ENCODE measurements around the gene LRBA. TPM values are rescaled to one million over a fixed set of nuclear protein-coding genes. Genes with fewer than 3 reads are reported as not detected.

The LRBA gene
- total RNA-seq, 1 experiment from 2014 or later, result 69.1 TPM

DNA sequence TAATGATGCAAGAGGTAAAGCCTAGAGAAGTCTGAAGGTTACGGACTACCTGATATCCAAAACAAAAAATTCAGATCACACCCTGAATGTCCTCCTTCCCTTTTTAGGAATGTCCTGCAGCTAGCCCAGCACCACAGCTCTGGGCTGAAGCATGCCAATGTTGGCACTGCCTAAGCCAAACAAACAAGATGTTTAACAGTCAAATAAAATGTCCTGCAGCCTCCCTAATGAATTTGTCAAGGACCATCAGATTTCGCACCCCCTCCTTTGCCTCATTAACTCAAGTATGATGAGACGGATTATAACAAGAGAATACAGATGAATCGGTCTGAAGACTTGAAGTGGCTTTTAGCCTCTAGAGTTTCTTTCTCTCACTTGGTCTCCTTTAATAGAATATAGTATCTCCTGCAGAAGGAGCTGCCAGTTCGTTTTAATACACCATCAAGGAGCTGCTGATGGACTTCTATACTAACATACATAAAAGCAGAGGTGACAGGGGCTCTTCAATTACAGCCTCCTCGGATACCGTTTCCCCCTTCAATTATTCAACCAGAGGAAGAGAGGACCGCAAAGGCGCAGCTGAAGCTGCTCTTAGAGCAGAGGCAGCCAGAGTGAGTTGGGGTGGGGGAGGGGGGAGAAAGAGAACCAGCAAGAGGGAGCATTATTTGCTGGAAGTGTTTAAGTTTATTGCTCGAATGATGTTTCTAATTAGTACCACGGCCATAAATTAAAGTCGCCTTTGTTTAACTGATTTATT lies 436.2 kb downstream of the LRBA start:
- ChIA-PET POLR2A (interaction anchor here (0.6 kb wide), 1 partner anchor 11 kb away, joined by 4 read pairs; no protein-coding TSS in a partner anchor), CTCF (interaction anchor here (0.7 to 1.3 kb wide), 2 partner anchors 12 to 14 kb away, joined by 4 to 6 read pairs; no protein-coding TSS in a partner anchor)
- Mint-ChIP-seq H3K9me3 (no peaks in the 10 kb centered on the region), H3K36me3 (no peaks in the 10 kb centered on the region), H3K27me3 (ENCODE audit: low read depth) (peaks cover 56% of the 10 kb centered on the region), H3K27ac (no peak overlapping the region), H3K4me1 (peaks cover 40% of the 10 kb centered on the region), H3K4me3 (peak overlapping the region; percentile 78)
- DNase-seq (ENCODE audit: low spot score) (peak; percentile 21), ATAC-seq (peak; percentile 10)
- TF ChIP-seq NFE2L1 (CRISPR knock-in tag; IDR thresholded peaks at IDR 0.05) (no peak), JUN (CRISPR knock-in tag; IDR thresholded peaks at IDR 0.05) (no peak), ETV6 (CRISPR knock-in tag; IDR thresholded peaks at IDR 0.05) (no peak), TCF7 (CRISPR knock-in tag; IDR thresholded peaks at IDR 0.05; ENCODE audit: low read depth) (no peak), NR2C2 (CRISPR knock-in tag; IDR thresholded peaks at IDR 0.05) (no peak)
- TF ChIP-seq, protein P1, sequence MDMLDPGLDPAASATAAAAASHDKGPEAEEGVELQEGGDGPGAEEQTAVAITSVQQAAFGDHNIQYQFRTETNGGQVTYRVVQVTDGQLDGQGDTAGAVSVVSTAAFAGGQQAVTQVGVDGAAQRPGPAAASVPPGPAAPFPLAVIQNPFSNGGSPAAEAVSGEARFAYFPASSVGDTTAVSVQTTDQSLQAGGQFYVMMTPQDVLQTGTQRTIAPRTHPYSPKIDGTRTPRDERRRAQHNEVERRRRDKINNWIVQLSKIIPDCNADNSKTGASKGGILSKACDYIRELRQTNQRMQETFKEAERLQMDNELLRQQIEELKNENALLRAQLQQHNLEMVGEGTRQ (CRISPR knock-in tag; IDR thresholded peaks at IDR 0.05), result no peak
- TF ChIP-seq, protein P2, sequence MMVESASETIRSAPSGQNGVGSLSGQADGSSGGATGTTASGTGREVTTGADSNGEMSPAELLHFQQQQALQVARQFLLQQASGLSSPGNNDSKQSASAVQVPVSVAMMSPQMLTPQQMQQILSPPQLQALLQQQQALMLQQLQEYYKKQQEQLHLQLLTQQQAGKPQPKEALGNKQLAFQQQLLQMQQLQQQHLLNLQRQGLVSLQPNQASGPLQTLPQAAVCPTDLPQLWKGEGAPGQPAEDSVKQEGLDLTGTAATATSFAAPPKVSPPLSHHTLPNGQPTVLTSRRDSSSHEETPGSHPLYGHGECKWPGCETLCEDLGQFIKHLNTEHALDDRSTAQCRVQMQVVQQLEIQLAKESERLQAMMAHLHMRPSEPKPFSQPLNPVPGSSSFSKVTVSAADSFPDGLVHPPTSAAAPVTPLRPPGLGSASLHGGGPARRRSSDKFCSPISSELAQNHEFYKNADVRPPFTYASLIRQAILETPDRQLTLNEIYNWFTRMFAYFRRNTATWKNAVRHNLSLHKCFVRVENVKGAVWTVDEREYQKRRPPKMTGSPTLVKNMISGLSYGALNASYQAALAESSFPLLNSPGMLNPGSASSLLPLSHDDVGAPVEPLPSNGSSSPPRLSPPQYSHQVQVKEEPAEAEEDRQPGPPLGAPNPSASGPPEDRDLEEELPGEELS (CRISPR knock-in tag; IDR thresholded peaks at IDR 0.05), result no peak
- TF ChIP-seq, protein P3, sequence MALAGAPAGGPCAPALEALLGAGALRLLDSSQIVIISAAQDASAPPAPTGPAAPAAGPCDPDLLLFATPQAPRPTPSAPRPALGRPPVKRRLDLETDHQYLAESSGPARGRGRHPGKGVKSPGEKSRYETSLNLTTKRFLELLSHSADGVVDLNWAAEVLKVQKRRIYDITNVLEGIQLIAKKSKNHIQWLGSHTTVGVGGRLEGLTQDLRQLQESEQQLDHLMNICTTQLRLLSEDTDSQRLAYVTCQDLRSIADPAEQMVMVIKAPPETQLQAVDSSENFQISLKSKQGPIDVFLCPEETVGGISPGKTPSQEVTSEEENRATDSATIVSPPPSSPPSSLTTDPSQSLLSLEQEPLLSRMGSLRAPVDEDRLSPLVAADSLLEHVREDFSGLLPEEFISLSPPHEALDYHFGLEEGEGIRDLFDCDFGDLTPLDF (CRISPR knock-in tag; IDR thresholded peaks at IDR 0.05), result no peak
- TF ChIP-seq, protein P4, sequence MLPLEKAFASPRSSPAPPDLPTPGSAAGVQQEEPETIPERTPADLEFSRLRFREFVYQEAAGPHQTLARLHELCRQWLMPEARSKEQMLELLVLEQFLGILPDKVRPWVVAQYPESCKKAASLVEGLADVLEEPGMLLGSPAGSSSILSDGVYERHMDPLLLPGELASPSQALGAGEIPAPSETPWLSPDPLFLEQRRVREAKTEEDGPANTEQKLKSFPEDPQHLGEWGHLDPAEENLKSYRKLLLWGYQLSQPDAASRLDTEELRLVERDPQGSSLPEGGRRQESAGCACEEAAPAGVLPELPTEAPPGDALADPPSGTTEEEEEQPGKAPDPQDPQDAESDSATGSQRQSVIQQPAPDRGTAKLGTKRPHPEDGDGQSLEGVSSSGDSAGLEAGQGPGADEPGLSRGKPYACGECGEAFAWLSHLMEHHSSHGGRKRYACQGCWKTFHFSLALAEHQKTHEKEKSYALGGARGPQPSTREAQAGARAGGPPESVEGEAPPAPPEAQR (CRISPR knock-in tag; IDR thresholded peaks at IDR 0.05), result no peak
- TF ChIP-seq, protein P5, sequence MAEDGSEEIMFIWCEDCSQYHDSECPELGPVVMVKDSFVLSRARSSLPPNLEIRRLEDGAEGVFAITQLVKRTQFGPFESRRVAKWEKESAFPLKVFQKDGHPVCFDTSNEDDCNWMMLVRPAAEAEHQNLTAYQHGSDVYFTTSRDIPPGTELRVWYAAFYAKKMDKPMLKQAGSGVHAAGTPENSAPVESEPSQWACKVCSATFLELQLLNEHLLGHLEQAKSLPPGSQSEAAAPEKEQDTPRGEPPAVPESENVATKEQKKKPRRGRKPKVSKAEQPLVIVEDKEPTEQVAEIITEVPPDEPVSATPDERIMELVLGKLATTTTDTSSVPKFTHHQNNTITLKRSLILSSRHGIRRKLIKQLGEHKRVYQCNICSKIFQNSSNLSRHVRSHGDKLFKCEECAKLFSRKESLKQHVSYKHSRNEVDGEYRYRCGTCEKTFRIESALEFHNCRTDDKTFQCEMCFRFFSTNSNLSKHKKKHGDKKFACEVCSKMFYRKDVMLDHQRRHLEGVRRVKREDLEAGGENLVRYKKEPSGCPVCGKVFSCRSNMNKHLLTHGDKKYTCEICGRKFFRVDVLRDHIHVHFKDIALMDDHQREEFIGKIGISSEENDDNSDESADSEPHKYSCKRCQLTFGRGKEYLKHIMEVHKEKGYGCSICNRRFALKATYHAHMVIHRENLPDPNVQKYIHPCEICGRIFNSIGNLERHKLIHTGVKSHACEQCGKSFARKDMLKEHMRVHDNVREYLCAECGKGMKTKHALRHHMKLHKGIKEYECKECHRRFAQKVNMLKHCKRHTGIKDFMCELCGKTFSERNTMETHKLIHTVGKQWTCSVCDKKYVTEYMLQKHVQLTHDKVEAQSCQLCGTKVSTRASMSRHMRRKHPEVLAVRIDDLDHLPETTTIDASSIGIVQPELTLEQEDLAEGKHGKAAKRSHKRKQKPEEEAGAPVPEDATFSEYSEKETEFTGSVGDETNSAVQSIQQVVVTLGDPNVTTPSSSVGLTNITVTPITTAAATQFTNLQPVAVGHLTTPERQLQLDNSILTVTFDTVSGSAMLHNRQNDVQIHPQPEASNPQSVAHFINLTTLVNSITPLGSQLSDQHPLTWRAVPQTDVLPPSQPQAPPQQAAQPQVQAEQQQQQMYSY (CRISPR knock-in tag; IDR thresholded peaks at IDR 0.05), result no peak
- TF ChIP-seq, protein P6, sequence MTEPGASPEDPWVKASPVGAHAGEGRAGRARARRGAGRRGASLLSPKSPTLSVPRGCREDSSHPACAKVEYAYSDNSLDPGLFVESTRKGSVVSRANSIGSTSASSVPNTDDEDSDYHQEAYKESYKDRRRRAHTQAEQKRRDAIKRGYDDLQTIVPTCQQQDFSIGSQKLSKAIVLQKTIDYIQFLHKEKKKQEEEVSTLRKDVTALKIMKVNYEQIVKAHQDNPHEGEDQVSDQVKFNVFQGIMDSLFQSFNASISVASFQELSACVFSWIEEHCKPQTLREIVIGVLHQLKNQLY (CRISPR knock-in tag; IDR thresholded peaks at IDR 0.05), result no peak

DNA sequence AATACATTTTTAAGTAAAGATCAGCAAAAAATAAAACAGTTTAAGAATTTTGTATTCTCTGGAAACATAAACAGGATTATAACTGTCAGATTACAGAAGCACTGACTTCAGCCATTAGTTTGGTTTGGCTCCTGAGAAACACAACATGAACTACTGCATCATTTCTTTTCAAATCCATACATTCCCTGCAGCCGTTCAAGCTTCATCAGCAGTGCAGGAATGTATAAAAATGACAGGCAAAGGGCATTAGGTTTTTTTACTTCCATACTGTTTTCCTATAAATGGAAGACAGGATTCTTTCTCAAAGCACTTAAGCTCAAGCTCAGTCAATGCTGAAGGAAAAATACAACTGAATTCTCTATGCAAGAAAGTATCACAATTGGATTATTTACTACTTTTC lies 437.3 kb downstream of the LRBA start:
- no peak overlapping the region for H3K27ac Mint-ChIP-seq
- peaks cover 44% of the 10 kb centered on the region for H3K27me3 Mint-ChIP-seq (ENCODE audit: low read depth)
- ATAC-seq, result no peak
- ChIA-PET CTCF (no interaction called here), POLR2A (no interaction called here)
- H3K9me3 Mint-ChIP-seq, result no peaks in the 10 kb centered on the region
- TF ChIP-seq MYBL2 (CRISPR knock-in tag; IDR thresholded peaks at IDR 0.05), result no peak
- TF ChIP-seq, protein P6 (CRISPR knock-in tag; IDR thresholded peaks at IDR 0.05), result no peak
- TF ChIP-seq, protein P7, sequence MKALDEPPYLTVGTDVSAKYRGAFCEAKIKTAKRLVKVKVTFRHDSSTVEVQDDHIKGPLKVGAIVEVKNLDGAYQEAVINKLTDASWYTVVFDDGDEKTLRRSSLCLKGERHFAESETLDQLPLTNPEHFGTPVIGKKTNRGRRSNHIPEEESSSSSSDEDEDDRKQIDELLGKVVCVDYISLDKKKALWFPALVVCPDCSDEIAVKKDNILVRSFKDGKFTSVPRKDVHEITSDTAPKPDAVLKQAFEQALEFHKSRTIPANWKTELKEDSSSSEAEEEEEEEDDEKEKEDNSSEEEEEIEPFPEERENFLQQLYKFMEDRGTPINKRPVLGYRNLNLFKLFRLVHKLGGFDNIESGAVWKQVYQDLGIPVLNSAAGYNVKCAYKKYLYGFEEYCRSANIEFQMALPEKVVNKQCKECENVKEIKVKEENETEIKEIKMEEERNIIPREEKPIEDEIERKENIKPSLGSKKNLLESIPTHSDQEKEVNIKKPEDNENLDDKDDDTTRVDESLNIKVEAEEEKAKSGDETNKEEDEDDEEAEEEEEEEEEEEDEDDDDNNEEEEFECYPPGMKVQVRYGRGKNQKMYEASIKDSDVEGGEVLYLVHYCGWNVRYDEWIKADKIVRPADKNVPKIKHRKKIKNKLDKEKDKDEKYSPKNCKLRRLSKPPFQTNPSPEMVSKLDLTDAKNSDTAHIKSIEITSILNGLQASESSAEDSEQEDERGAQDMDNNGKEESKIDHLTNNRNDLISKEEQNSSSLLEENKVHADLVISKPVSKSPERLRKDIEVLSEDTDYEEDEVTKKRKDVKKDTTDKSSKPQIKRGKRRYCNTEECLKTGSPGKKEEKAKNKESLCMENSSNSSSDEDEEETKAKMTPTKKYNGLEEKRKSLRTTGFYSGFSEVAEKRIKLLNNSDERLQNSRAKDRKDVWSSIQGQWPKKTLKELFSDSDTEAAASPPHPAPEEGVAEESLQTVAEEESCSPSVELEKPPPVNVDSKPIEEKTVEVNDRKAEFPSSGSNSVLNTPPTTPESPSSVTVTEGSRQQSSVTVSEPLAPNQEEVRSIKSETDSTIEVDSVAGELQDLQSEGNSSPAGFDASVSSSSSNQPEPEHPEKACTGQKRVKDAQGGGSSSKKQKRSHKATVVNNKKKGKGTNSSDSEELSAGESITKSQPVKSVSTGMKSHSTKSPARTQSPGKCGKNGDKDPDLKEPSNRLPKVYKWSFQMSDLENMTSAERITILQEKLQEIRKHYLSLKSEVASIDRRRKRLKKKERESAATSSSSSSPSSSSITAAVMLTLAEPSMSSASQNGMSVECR (CRISPR knock-in tag; IDR thresholded peaks at IDR 0.05; ENCODE audit: borderline replicate concordance), result no peak
- TF ChIP-seq, protein P8, sequence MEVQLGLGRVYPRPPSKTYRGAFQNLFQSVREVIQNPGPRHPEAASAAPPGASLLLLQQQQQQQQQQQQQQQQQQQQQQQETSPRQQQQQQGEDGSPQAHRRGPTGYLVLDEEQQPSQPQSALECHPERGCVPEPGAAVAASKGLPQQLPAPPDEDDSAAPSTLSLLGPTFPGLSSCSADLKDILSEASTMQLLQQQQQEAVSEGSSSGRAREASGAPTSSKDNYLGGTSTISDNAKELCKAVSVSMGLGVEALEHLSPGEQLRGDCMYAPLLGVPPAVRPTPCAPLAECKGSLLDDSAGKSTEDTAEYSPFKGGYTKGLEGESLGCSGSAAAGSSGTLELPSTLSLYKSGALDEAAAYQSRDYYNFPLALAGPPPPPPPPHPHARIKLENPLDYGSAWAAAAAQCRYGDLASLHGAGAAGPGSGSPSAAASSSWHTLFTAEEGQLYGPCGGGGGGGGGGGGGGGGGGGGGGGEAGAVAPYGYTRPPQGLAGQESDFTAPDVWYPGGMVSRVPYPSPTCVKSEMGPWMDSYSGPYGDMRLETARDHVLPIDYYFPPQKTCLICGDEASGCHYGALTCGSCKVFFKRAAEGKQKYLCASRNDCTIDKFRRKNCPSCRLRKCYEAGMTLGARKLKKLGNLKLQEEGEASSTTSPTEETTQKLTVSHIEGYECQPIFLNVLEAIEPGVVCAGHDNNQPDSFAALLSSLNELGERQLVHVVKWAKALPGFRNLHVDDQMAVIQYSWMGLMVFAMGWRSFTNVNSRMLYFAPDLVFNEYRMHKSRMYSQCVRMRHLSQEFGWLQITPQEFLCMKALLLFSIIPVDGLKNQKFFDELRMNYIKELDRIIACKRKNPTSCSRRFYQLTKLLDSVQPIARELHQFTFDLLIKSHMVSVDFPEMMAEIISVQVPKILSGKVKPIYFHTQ (CRISPR knock-in tag; IDR thresholded peaks at IDR 0.05), result no peak
- no peaks in the 10 kb centered on the region for H3K36me3 Mint-ChIP-seq
- no peak overlapping the region for H3K4me3 Mint-ChIP-seq
- H3K4me1 Mint-ChIP-seq, result peaks cover 33% of the 10 kb centered on the region
- no peak for DNase-seq (ENCODE audit: low spot score)
